NCI-H2107 (cell line): ENCODE measurements around the gene UST.
"Not testable (repeated sequence)": the region's sequence is repeated elsewhere in the genome, so short reads cannot be mapped to it uniquely, and the experiment has no call there.

Source experiments
- DNase-seq: peaks from one replicate; lab custom pipeline; 2025; lab: John Stamatoyannopoulos, UW

UST gene

GRCh38 chr6:149035766-149036165 is 288.9 kb downstream of the UST start:
- no peak for DNase-seq

GRCh38 chr6:149037051-149037671 is 290.3 kb downstream of the UST start:
- DNase-seq, result no peak

- not testable (repeated sequence) for DNase-seq
These were observed 292.2 kb downstream of the UST start for GRCh38 chr6:149039025-149039424.

DNA sequence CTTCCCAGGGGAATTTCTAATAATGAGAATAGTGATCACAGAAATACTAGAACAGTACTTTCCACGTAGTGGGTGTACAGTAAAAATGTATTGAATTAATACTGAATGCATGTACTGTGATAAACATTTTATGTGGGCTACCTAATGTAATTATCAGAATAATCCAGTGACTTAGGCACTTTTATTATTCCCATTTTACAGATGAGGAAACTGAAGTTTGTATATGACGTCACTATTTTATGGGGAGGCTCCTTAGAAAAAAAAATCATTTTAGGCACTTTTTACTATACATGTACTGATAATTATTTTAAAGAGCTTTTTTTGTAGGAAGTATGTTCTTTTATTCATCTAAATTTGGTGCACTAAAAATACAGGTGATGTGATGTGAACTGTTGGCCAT is 295.1 kb downstream of the UST start:
- no peak for DNase-seq

DNA sequence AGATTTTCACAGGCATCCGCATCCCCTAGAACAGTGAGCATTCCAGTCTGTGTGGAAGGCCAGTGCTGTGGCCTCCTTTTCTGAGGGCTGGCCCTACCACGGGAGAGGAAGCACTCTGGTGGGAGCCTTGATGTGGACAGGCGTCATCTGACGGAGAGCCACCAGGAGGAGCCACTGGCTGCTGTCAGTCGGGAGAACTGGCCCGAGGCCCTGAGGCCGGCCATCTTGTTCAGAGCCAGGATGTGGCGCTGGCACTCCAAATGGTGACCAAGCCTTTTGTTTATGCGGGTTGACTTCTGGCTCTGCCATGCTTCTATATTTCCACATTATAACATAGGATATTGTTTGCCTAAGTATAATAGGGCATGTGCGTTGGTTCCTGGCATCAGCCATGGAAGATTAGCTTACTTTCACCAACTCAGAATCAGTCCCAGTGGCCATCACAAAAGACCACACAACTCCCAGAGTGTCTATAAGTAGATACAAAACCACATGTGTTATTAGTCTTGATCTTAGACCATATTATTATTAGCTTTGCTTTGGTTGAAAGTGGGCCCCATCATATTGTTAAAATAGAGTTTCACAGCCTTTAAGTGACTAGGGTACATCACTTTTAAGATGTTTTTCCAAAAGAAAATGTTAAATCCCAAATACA is 296.8 kb downstream of the UST start:
- no peak for DNase-seq

GRCh38 chr6:149044528-149044927 is 297.7 kb downstream of the UST start:
- DNase-seq, result no peak

- DNase-seq, result no peak
These were observed 298.6 kb downstream of the UST start for GRCh38 chr6:149045404-149045803.

- DNase-seq, result no peak
These were observed 299.5 kb downstream of the UST start for GRCh38 chr6:149046164-149046821.

GRCh38 chr6:149046822-149047246 is 300.0 kb downstream of the UST start:
- DNase-seq, result no peak

- DNase-seq, result no peak
These were observed 302.4 kb downstream of the UST start for GRCh38 chr6:149049230-149049629.

- DNase-seq, result no peak
These were observed 303.3 kb downstream of the UST start for GRCh38 chr6:149050160-149050559.

- DNase-seq, result no peak
These were observed 305.7 kb downstream of the UST start for GRCh38 chr6:149052350-149053106.

GRCh38 chr6:149053848-149054558 is 307.2 kb downstream of the UST start:
- no peak for DNase-seq

GRCh38 chr6:149054559-149055194 is 307.8 kb downstream of the UST start:
- no peak for DNase-seq

DNA sequence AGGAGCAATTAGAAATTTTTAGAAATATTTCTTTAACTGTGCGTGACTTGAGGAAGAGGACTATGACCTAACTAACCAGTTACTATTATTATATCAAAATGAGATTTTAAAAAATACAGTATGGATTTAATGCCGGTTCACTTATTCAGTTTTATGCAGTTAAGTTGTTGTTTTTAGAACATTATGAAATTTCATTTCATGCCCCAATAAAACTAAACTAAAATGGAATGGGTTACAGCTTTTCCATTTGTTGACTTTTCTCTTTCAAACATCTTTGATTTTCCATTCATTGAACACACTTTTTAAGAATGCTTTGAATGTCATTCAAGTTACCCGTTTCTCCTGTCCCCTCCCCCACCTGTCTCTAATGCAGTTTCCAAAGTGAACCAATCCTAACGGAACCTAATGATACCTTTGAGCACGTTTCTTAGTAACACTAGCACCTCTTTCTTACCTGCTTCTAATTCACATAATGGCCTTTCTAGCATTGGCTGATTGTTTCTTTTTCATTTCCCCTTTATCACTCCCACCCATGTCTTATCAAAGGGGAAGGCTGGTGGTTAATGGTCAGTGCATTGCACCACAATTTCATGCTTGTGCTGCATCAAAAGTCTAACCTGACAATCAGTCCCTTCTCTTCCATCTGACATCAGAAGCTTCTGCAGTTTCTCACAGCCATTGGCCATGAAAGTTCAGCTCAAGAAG is 308.5 kb downstream of the UST start:
- DNase-seq, result no peak

GRCh38 chr6:149056777-149057463 is 310.1 kb downstream of the UST start:
- no peak for DNase-seq

DNA sequence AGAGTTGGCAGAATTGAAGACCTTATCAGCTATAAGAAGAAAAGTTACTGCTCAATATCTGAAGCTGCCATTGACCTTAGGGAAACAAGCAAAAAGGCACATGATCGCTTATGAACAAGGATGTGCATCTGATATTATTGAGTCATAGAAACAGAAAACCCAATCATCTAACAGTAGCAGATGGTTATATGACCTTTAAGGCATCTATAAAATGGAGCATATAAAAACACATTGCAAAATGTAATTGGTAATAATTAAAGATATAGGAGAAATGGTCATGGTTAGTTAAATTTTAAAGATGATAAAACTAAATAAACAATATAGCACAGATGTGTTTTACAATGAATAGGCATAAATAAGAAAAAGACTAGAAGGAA is 310.6 kb downstream of the UST start:
- no peak for DNase-seq

GRCh38 chr6:149059557-149059956 is 312.7 kb downstream of the UST start:
- no peak for DNase-seq

DNA sequence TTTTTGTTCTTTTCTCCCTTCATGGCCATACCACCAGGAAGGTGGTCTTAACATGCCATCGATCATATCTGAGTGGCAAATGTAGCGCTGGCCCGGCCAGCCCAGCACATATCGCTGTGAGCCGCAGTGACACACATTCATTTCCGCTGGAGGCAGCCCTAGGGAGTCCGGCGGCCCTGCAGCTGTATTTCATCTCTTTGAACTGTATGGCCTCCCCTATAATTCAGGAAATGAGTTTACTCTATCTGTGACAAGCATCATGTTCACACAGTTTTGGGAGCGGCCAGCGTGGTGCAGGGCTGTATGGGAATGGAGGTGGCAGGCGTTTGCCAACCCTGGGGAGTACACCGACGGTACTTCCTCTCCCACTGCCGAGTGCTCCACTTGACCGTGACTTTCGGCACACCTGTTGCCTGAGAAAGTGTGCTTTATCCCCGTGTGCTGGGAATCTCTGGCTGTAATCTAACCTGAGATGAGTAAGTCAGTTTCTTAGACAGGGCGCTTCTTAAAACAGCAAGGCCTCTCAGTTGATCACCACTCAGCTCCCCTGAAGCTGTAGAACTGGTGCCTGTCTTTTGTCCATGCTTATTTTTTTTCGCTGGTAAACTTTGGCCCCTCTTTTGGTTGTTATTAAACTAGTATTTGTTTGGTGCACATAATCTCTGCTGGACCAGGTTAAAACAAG is 313.6 kb downstream of the UST start:
- DNase-seq, result no peak
